Upper lobe of left lung (tissue), 6 donors: ENCODE measurements around the gene ARFGAP1. TPM values are rescaled to one million over a fixed set of nuclear protein-coding genes. Genes with fewer than 3 reads are reported as not detected.
A peak's percentile ranks its signal among the peaks of the same experiment; 100 is the strongest.

ENCODE experiments used
- ATAC-seq, 2 donors: fragments of 200-7000 bp; cut with Tn5 transposase; one replicate each; pipeline ENCODE4 v1.9.1; 2022; ENCODE audit warnings: mild to moderate bottlenecking in 2 of 2, moderate library complexity in 2 of 2; ENCODE audit not compliant: low FRiP score in 2 of 2
- DNase-seq, 2 donors: peaks; one replicate each; pipeline ENCODE4 v3.0.0-alpha.2; 2019 to 2020
- H3K27ac ChIP-seq, 4 donors: fragments of 200-600 bp; sonication (generic); one replicate each; pipeline ENCODE4 v1.5.1; 2016 to 2019
- H3K27me3 ChIP-seq, 4 donors: fragments of 200-600 bp; sonication (generic); one replicate each; pipeline ENCODE4 v1.5.1; 2017 to 2019
- H3K36me3 ChIP-seq, 4 donors: fragments of 200-600 bp; sonication (generic); one replicate each; pipeline ENCODE4 v1.5.1; 2016 to 2019
- H3K4me1 ChIP-seq, 4 donors: fragments of 200-600 bp; sonication (generic); one replicate each; pipeline ENCODE4 v1.5.1; 2018 to 2019
- H3K4me3 ChIP-seq, 4 donors: fragments of 200-600 bp; sonication (generic); one replicate each; pipeline ENCODE4 v1.5.1; 2017 to 2019; ENCODE audit warnings: mild to moderate bottlenecking in 2 of 4, moderate library complexity in 1 of 4
- H3K9me3 ChIP-seq, 4 donors: fragments of 200-600 bp; sonication (generic); one replicate each; pipeline ENCODE4 v1.5.1; 2018 to 2019
- EP300 ChIP-seq, 4 donors: sonication (generic); formaldehyde crosslinking; IDR thresholded peaks; one replicate each; pipeline ENCODE4 v1.5.1; 2017; ENCODE audit warnings: antibody characterized with exemption in 4 of 4, control low read depth in 2 of 4
- POLR2A ChIP-seq, 4 donors: fragments of 450-650 bp; IDR thresholded peaks; one replicate each; pipeline ENCODE4 v1.5.1; 2016 to 2017; ENCODE audit warnings: antibody characterized with exemption in 4 of 4, mild to moderate bottlenecking in 2 of 4
- POLR2AphosphoS5 ChIP-seq, 2 donors: sonication (generic); formaldehyde crosslinking; IDR thresholded peaks; one replicate each; pipeline ENCODE4 v1.5.1; 2017; ENCODE audit warnings: antibody characterized with exemption in 2 of 2
- WGBS, 2 donors: methylation state at CpG; one replicate each; pipeline ENCODE4 v1.1.5; 2017 to 2018; 5-methylcytosine and 5-hydroxymethylcytosine counted together
- total RNA-seq, 6 donors: library from RNA; depleted of rRNA in 4 of 6; stranded (reverse); fragments of >200 nt in 4 of 6; gene quantifications; one replicate each; pipeline versions ENCODE4 v1.1.0 to v1.2.1, GENCODE V29; 2016 to 2021
- TF ChIP-seq, protein P1 (sequence below), 6 experiments: fragments of 450-650 bp in 4 of 6; fragments of 200-600 bp in 2 of 6; sonication (generic) in 2 of 6; IDR thresholded peaks; one replicate each; pipeline ENCODE4 v1.5.1; 2016 to 2019; ENCODE audit warnings: antibody characterized with exemption in 6 of 6
- donor health status: DM: no; HTN: no; CAD: no; lungs with moderate emphysema.
- donor health status: DM: no; HTN: yes; CAD: no; lungs with severe emphysema.

Gene ARFGAP1
- total RNA-seq, 6 donors from 2014 or later: 39.8 to 169 (median 84.7) TPM

DNA sequence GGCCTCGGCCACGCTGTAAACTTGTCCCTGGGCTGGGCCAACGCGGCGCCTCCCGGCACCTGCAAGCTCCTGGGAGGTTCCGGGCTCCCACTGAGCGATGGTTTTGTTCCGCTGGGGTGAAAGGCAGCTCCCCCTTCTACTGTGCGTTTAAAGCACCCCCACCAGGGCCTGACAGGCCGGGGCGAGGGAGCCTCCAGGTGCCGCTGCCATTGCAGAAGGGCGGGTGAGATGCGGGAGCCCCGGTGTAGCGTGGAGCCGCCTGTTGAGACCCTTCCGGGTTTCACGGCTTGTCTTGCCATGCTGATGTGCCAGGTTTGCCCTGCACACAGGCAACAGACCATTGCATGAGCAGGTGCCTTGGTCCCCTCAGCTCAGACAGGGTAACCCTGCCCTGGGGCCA lies 23.2 kb downstream of the ARFGAP1 start:
- DNase-seq (peak in 1 of 2 donors; percentile 76), ATAC-seq (no peak)
- Histone ChIP-seq H3K36me3 (no peaks in the 10 kb centered on the region), H3K4me3 (no peak overlapping the region), H3K9me3 (peaks cover 0 to 1% (median 0%) of the 10 kb centered on the region in 4 donors), H3K4me1 (peaks cover 0 to 6% (median 2%) of the 10 kb centered on the region in 4 donors), H3K27ac (no peak overlapping the region), H3K27me3 (peaks cover 0 to 17% (median 2%) of the 10 kb centered on the region in 4 donors)
- WGBS, 2 donors: 35% methylated on average over 17 of the region's 20 CpGs; no CpG with 5 or more reads in 1 of the 2 donors
- TF ChIP-seq, protein P1, sequence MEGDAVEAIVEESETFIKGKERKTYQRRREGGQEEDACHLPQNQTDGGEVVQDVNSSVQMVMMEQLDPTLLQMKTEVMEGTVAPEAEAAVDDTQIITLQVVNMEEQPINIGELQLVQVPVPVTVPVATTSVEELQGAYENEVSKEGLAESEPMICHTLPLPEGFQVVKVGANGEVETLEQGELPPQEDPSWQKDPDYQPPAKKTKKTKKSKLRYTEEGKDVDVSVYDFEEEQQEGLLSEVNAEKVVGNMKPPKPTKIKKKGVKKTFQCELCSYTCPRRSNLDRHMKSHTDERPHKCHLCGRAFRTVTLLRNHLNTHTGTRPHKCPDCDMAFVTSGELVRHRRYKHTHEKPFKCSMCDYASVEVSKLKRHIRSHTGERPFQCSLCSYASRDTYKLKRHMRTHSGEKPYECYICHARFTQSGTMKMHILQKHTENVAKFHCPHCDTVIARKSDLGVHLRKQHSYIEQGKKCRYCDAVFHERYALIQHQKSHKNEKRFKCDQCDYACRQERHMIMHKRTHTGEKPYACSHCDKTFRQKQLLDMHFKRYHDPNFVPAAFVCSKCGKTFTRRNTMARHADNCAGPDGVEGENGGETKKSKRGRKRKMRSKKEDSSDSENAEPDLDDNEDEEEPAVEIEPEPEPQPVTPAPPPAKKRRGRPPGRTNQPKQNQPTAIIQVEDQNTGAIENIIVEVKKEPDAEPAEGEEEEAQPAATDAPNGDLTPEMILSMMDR (IDR thresholded peaks at IDR 0.05): no peak
- no peak for TF ChIP-seq POLR2AphosphoS5 (IDR thresholded peaks at IDR 0.05)
- TF ChIP-seq EP300 (IDR thresholded peaks at IDR 0.05): no peak
- TF ChIP-seq POLR2A (IDR thresholded peaks at IDR 0.05): no peak

DNA sequence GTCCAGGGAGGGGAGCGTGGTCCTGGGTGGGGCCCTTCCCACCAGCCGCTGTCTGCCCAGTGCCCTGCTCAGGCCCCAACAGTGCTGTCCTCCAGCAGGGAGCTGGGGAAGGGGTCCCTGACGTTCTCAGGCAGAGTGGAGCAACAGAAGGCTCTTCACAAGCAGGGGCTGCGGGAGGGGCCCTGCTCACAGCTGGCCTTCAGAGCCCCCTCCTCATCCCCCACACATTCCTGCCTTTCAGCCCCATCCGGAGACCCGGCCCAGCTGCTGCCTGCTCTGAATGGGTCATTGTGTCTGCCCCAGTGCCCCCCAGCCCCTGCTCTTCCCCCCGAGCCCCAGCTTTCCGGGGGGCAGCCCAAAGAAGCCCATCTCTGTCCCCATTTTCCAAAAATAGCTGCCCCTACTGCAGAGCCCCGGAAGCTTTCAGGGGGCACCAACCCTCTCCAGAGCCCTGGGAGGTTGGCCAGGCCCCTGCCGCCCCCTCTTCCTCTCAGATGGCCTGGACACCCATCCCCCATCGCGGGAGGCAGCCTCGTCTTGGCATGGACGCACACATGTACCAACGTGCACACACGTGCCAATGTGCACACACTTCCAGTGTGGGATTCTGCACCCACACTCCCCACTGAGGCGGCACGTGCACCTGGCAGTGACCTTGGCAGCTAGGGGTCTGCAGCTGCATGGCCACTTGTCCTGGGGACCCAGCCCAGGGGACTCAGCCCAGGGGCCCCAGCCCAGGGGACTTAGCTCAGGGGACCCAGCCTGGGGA lies 24.1 kb downstream of the ARFGAP1 start:
- ATAC-seq (no peak), DNase-seq (peak in 1 of 2 donors; percentile 59)
- peaks cover 0 to 8% (median 0%) of the 10 kb centered on the region in 4 donors for H3K9me3 ChIP-seq
- no peak overlapping the region for H3K27ac ChIP-seq
- H3K4me1 ChIP-seq: no peaks in the 10 kb centered on the region
- H3K27me3 ChIP-seq: peaks cover 0 to 17% (median 2%) of the 10 kb centered on the region in 4 donors
- no peaks in the 10 kb centered on the region for H3K36me3 ChIP-seq
- WGBS, 2 donors: 29 to 34% methylated on average over 6 to 18 of the region's 18 CpGs
- no peak overlapping the region for H3K4me3 ChIP-seq
- TF ChIP-seq EP300 (IDR thresholded peaks at IDR 0.05): no peak
- no peak for TF ChIP-seq POLR2A (IDR thresholded peaks at IDR 0.05)
- TF ChIP-seq POLR2AphosphoS5 (IDR thresholded peaks at IDR 0.05): no peak
- TF ChIP-seq, protein P1 (IDR thresholded peaks at IDR 0.05): no peak

DNA sequence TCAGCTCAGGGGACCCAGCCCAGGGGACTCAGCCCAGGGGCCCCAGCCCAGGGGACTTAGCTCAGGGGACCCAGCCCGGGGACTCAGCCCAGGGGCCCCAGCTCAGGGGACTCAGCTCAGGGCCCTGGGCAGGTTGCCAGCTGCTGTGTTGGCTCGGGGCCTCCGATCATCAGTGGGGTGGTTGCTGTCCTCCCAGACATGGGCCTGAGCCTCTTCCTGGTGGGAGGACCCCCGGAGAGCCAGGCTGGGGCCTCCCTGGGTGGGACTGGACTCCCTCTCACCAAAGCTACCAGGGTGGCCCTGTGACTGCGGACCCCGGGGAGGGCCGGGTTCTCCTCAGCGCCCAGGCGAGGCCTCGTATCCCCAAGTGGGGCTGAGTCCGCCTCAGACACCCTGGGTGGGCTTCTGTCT lies 24.8 kb downstream of the ARFGAP1 start:
- Histone ChIP-seq H3K4me3 (no peak overlapping the region), H3K9me3 (peaks cover 0 to 9% (median 1%) of the 10 kb centered on the region in 4 donors), H3K36me3 (no peaks in the 10 kb centered on the region), H3K27ac (no peak overlapping the region), H3K4me1 (no peaks in the 10 kb centered on the region), H3K27me3 (peaks cover 0 to 17% (median 2%) of the 10 kb centered on the region in 4 donors)
- TF ChIP-seq POLR2A (IDR thresholded peaks at IDR 0.05) (no peak), EP300 (IDR thresholded peaks at IDR 0.05) (no peak), POLR2AphosphoS5 (IDR thresholded peaks at IDR 0.05) (no peak)
- TF ChIP-seq, protein P1 (IDR thresholded peaks at IDR 0.05): no peak
- ATAC-seq (no peak), DNase-seq (peak in 1 of 2 donors; percentile 69)
- WGBS, 2 donors: 63% methylated on average over 11 of the region's 11 CpGs; no CpG with 5 or more reads in 1 of the 2 donors

DNA sequence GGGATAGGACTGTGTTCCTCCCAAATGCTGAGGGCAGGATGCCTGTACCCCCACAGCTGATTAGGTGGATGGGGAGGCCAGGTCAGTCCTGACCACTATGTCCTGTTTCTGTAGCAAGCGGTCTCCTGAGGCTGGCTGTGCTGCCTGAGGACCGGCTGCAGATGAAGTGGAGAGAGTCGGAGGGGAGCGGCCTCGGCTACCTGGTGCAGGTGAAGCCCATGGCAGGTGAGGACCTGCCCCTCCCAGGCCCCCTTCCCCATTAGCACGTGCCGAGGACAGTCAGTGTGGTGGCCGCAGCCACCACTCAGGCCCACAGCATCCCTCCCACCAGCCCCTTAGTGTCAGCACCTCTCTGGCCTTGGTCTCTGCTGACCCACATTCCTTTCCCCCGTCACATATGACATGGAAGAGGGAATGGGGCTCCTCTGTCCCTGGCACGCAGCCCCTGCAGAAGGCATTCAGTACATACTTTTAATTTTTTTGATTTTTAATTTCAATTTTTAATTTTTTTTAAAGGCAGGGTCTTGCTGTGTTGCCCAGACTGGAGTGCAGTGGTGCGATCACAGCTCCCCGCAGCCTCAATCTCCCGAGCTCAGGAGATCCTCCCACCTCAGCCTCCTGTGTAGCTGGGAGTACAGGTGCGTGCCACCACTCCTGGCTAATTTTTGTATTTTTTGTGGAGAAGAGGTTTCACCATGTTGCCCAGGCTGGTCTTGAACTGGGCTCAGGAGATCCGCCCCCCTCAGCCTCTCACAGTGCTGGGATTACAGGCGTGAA lies 25.4 kb downstream of the ARFGAP1 start:
- peaks cover 0 to 9% (median 1%) of the 10 kb centered on the region in 4 donors for H3K9me3 ChIP-seq
- H3K27me3 ChIP-seq: peaks cover 0 to 17% (median 2%) of the 10 kb centered on the region in 4 donors
- no peaks in the 10 kb centered on the region for H3K4me1 ChIP-seq
- DNase-seq: peak in 1 of 2 donors; percentile 50
- H3K36me3 ChIP-seq: no peaks in the 10 kb centered on the region
- TF ChIP-seq EP300 (IDR thresholded peaks at IDR 0.05) (no peak), POLR2A (IDR thresholded peaks at IDR 0.05) (no peak), POLR2AphosphoS5 (IDR thresholded peaks at IDR 0.05) (no peak)
- TF ChIP-seq, protein P1 (IDR thresholded peaks at IDR 0.05): no peak
- no peak overlapping the region for H3K27ac ChIP-seq
- no peak overlapping the region for H3K4me3 ChIP-seq
- ATAC-seq: no peak
- WGBS, 2 donors: 75 to 79% methylated on average over 11 to 16 of the region's 16 CpGs
